ENCODE measurements around the gene CSTB. TPM values are rescaled to one million over a fixed set of nuclear protein-coding genes. Genes with fewer than 3 reads are reported as not detected.
A peak's percentile ranks its signal among the peaks of the same experiment; 100 is the strongest.

The CSTB gene
- total RNA-seq, 1 experiment from 2014 or later: 151 TPM

- BruUV-seq (replicated peaks): no TSS peak
- H2AFZ ChIP-seq (ENCODE audit: low read length): no peak overlapping the region
- H3K27me3 ChIP-seq (ENCODE audit: low read length): no peaks in the 10 kb centered on the region
- no peak overlapping the region for H3K9ac ChIP-seq (ENCODE audit: low read length)
- 0 out of 2 replicates have a peak, but pooled peaks cover 31% of the 10 kb centered on the region for H4K20me1 ChIP-seq (ENCODE audit: low read length)
- POLR2A ChIA-PET (ENCODE audit: unreplicated experiment): interaction anchor here (0.5 kb wide), 1 partner anchor 25 kb away, joined by 3 read pairs; no protein-coding TSS in a partner anchor
- TF ChIP-seq EZH2 (IDR thresholded peaks at IDR 0.05; ENCODE audit: low read length, unreplicated experiment): no peak
- no peak for TF ChIP-seq EZH2phosphoT487 (IDR thresholded peaks at IDR 0.05; ENCODE audit: borderline replicate concordance, low read length)
- no peak for TF ChIP-seq CTCF (conservative IDR thresholded peaks at IDR 0.05; ENCODE audit: low read depth, low read length)
- peaks cover 51% of the 10 kb centered on the region for H3K36me3 ChIP-seq (ENCODE audit: low read depth, low read length)
- peaks cover 80% of the 10 kb centered on the region for H3K79me2 ChIP-seq (ENCODE audit: low read length)
- no peaks in the 10 kb centered on the region for H3K9me2 ChIP-seq (replicated peaks; ENCODE audit: low read length)
- intact Hi-C loops (cut with micrococcal nuclease): no loop called here
- H3K9me3 ChIP-seq (ENCODE audit: low read length): no peaks in the 10 kb centered on the region
- H3K4me3 ChIP-seq (ENCODE audit: low read length): no peak overlapping the region
- no peaks in the 10 kb centered on the region for H3F3A ChIP-seq (ENCODE audit: low read length, unreplicated experiment)
- H3K27ac ChIP-seq (ENCODE audit: low read length): no peak overlapping the region
- CTCF ChIA-PET: no interaction called here
- peak; percentile 48 for DNase-seq
- H3K4me1 ChIP-seq (ENCODE audit: insufficient read depth, low read length): 0 out of 2 replicates have a peak, but pooled peaks cover 3% of the 10 kb centered on the region
- ATAC-seq: peak; percentile 35; the same call in 1 of the 2 replicates
- H3K4me2 ChIP-seq (ENCODE audit: low read length): no peak overlapping the region
These were observed 39.8 kb downstream of the CSTB start for GRCh38 chr21:43736224-43736883.

DNA sequence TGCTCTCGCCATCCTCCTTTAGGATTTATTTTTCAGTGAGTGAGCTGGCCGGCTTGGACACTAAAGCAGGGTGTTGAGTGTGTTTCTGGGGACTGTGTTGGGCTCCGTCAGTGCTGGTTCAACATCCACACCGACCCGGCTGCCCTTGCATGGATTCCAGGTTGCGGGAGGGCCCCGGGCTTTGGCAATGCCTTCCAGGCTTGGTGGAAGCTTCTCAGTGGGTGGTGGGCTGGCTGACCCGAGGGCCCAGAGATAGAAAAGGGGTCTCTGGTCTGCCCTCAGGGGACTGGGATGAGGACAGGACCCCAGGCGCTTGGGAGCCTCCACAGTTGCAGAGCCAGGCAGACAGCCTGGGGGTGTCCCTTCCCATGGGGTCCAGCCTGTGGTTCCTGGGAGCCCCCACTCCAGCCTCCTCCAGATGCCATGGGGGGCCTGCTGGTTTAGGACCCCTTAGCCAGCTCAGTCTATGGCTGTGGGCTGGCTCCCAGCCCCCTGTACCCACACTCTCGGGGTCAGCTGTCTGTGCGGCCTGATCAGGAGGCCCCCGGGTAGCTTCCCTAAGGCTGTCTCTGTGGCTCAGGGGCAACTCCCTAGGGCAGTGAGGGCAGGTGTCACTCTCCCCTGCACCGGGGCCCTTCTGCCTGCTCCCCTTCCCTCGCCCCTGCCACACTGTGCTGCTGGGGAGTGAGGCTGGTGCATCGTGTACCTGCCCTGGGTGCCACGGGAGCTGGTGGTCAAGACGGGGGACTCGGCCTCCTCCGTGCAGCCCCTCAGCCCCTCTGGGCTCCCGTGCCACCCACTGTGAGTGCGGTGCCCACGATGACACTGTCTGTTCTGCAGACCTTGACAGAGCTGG lies 40.6 kb downstream of the CSTB start:
- BruUV-seq (replicated peaks): no TSS peak
- no peaks in the 10 kb centered on the region for H3K9me3 ChIP-seq (ENCODE audit: low read length)
- peaks cover 55% of the 10 kb centered on the region for H3K36me3 ChIP-seq (ENCODE audit: low read depth, low read length)
- ChIA-PET POLR2A (ENCODE audit: unreplicated experiment) (no interaction called here), CTCF (no interaction called here)
- H3K4me2 ChIP-seq (ENCODE audit: low read length): no peak overlapping the region
- no peak for DNase-seq
- TF ChIP-seq EZH2phosphoT487 (IDR thresholded peaks at IDR 0.05; ENCODE audit: borderline replicate concordance, low read length) (no peak), CTCF (conservative IDR thresholded peaks at IDR 0.05; ENCODE audit: low read depth, low read length) (no peak), EZH2 (IDR thresholded peaks at IDR 0.05; ENCODE audit: low read length, unreplicated experiment) (no peak)
- no peaks in the 10 kb centered on the region for H3F3A ChIP-seq (ENCODE audit: low read length, unreplicated experiment)
- H3K9me2 ChIP-seq (replicated peaks; ENCODE audit: low read length): no peaks in the 10 kb centered on the region
- H3K79me2 ChIP-seq (ENCODE audit: low read length): peaks cover 89% of the 10 kb centered on the region
- 0 out of 2 replicates have a peak, but pooled peaks cover 3% of the 10 kb centered on the region for H3K4me1 ChIP-seq (ENCODE audit: insufficient read depth, low read length)
- H3K27me3 ChIP-seq (ENCODE audit: low read length): no peaks in the 10 kb centered on the region
- H4K20me1 ChIP-seq (ENCODE audit: low read length): 0 out of 2 replicates have a peak, but pooled peaks cover 31% of the 10 kb centered on the region
- H3K27ac ChIP-seq (ENCODE audit: low read length): no peak overlapping the region
- H3K4me3 ChIP-seq (ENCODE audit: low read length): no peak overlapping the region
- intact Hi-C loops (cut with micrococcal nuclease): no loop called here
- no peak overlapping the region for H3K9ac ChIP-seq (ENCODE audit: low read length)
- H2AFZ ChIP-seq (ENCODE audit: low read length): no peak overlapping the region
- ATAC-seq: no peak
